ENCODE results near the gene TCHHL1.

GRCh38 chr1:152127673-152128072, 38.8 kb upstream of the TCHHL1 start:
- TF ChIP-seq ZFP30 (CRISPR knock-in tag; IDR thresholded peaks at IDR 0.05) (no peak), TSHZ2 (CRISPR knock-in tag; IDR thresholded peaks at IDR 0.05) (no peak), ISL1 (CRISPR knock-in tag; IDR thresholded peaks at IDR 0.05) (no peak), ZNF565 (CRISPR knock-in tag; conservative IDR thresholded peaks at IDR 0.05; ENCODE audit: low read depth) (no peak), ZC3H10 (CRISPR knock-in tag; IDR thresholded peaks at IDR 0.05) (no peak), RARB (CRISPR knock-in tag; IDR thresholded peaks at IDR 0.05) (no peak), ZNF8 (CRISPR knock-in tag; IDR thresholded peaks at IDR 0.05) (no peak), PATZ1 (CRISPR knock-in tag; IDR thresholded peaks at IDR 0.05; ENCODE audit: borderline replicate concordance) (no peak), BACH2 (CRISPR knock-in tag; IDR thresholded peaks at IDR 0.05; ENCODE audit: borderline replicate concordance) (no peak), OSR1 (CRISPR knock-in tag; IDR thresholded peaks at IDR 0.05) (no peak), GLIS3 (CRISPR knock-in tag; IDR thresholded peaks at IDR 0.05) (no peak), CREB5 (CRISPR knock-in tag; IDR thresholded peaks at IDR 0.05; ENCODE audit: low read depth) (no peak), ESRRG (CRISPR knock-in tag; IDR thresholded peaks at IDR 0.05) (no peak), ARNTL (CRISPR knock-in tag; IDR thresholded peaks at IDR 0.05; ENCODE audit: borderline replicate concordance, low read depth) (no peak)
